Measurements from ENCODE around the gene COL8A1.

The COL8A1 gene

GRCh38 chr3:99751649-99752048, 113.3 kb downstream of the COL8A1 start:
- peak; percentile 88 for DNase-seq (ENCODE audit: low read depth)
- TF ChIP-seq CTCF (conservative IDR thresholded peaks at IDR 0.05; ENCODE audit: control insufficient read depth, insufficient read depth, low read depth, low read length): no peak
- no peak overlapping the region for H3K4me3 ChIP-seq (ENCODE audit: control insufficient read depth, low read depth, low read length)

DNA sequence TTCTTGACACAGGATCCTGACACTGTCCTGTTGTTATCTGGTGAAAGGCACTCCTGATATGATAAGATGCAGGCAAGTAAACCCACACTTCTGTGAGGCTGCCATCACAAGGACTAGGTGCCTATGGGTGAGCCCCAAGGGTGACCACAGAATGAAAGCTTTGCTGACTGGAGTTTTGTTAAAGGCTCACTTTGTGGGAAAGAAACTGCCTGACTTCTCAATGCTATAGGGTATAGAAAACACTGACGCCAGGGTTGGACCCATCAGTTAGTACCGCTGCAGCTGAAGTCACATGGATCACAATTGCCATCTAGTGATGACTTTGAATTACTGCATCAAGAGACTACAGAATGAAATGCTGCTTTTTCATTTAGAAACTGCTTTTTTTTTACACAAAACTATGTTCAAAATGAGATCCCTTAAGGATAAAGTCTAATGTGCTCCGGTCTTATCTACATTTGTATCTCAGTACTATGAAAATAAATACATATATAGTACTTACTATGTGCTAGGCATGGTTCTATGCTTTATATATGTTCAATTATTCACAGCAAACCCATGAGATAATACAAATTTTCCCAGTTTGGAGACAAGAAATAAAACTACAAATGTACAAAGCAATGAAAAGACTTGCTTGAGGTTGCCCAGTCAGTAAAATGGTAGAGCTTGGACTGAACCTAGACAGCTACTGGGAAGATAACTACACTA, 115.0 kb downstream of the COL8A1 start:
- no peak overlapping the region for H3K4me3 ChIP-seq (ENCODE audit: control insufficient read depth, low read depth, low read length)
- TF ChIP-seq CTCF (conservative IDR thresholded peaks at IDR 0.05; ENCODE audit: control insufficient read depth, insufficient read depth, low read depth, low read length): peak; percentile 84
- peak; percentile 88 for DNase-seq (ENCODE audit: low read depth)

GRCh38 chr3:99755831-99756230, 117.4 kb downstream of the COL8A1 start:
- no peak for TF ChIP-seq CTCF (conservative IDR thresholded peaks at IDR 0.05; ENCODE audit: control insufficient read depth, insufficient read depth, low read depth, low read length)
- DNase-seq (ENCODE audit: low read depth): peak; percentile 43
- no peak overlapping the region for H3K4me3 ChIP-seq (ENCODE audit: control insufficient read depth, low read depth, low read length)

DNA sequence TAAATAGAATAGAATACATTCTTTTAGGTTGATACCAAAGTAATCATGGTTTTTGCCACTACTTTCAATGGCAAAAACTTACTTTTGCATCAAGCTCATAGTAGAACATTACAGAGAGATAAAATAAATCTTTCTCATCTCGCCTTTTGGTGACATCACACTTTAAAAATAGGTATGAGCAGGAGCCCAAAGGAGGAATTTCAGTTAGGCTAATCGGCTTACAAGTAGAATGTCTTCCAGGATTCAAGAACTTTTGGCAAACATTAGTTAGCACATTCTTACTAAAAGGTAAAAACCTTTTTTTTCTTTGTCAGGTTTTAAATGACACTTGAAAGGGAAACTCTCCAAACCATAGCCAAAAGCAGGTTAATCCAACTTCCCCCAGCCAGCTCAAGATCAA, 119.6 kb downstream of the COL8A1 start:
- TF ChIP-seq CTCF (conservative IDR thresholded peaks at IDR 0.05; ENCODE audit: control insufficient read depth, insufficient read depth, low read depth, low read length): no peak
- no peak overlapping the region for H3K4me3 ChIP-seq (ENCODE audit: control insufficient read depth, low read depth, low read length)
- no peak for DNase-seq (ENCODE audit: low read depth)

DNA sequence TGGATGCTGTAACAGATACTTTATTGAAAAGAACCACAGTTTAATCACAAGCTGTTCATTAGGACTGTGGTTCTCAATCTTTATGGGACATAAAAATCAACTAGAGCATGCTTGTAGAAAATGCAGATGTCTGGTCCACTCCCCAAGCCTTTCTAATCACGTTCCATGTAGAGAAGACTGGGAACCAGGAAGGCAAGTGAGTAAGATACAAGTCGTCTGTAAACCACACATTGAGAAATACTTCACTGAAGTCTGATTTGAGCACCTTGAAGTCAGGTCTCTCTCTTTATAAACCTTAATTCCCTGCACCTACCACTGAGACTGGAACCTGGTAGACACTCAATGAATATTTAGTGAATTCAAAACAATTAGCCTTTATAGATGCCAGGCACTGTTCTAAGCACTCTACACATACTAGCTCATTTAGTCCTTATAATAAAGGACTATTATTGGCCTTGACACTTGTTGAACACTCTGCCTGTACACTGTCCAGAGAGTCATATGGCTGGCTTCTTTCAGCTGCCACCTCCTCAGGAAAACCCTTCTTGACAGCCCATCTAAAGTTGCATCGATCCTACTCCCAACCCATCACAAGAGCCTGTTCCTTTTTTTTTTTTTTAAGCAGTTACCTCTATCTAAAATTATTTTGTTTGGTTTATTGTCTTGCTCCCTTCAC, 120.2 kb downstream of the COL8A1 start:
- DNase-seq (ENCODE audit: low read depth): no peak
- no peak overlapping the region for H3K4me3 ChIP-seq (ENCODE audit: control insufficient read depth, low read depth, low read length)
- no peak for TF ChIP-seq CTCF (conservative IDR thresholded peaks at IDR 0.05; ENCODE audit: control insufficient read depth, insufficient read depth, low read depth, low read length)

DNA sequence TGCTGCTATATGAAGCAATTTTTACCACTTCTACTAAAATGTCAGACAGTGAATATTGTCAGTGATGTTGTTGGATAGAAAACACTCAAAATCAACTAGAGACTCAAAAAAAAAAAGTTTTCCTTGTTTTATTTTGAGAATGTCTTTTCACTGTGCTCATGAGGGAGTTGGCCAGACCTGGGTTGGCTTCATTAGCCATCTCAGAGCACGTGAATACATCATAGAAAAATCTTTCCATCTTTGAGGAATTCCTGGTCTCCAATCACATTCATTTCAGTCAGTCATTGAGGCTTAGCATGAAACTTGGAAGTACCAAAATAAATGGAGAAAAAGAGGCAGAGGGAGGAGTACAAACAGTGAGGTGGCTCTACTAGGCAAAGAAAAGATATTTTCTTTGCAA, 121.6 kb downstream of the COL8A1 start:
- no peak overlapping the region for H3K4me3 ChIP-seq (ENCODE audit: control insufficient read depth, low read depth, low read length)
- TF ChIP-seq CTCF (conservative IDR thresholded peaks at IDR 0.05; ENCODE audit: control insufficient read depth, insufficient read depth, low read depth, low read length): no peak

More for the DNA sequence above, 121.6 kb downstream of the COL8A1 start:
- no peak for DNase-seq (ENCODE audit: low read depth)

All from fibroblast of mammary gland (primary cell).